Duodenal mucosa (tissue), 2 donors: ENCODE data around the gene ZSCAN22.
"Not testable (repeated sequence)": the region's sequence is repeated elsewhere in the genome, so short reads cannot be mapped to it uniquely, and the experiment has no call there.

Experiments used
- H3K27ac ChIP-seq: one replicate; pipeline ENCODE4 v1.7.0; 2013; ENCODE audit warnings: low read depth, low read length
- H3K27me3 ChIP-seq, 2 donors: one replicate each; pipeline ENCODE4 v1.7.0; 2013; ENCODE audit warnings: low read length in 2 of 2, control low read depth in 1 of 2; ENCODE audit not compliant: insufficient read depth in 2 of 2, control insufficient read depth in 1 of 2
- H3K36me3 ChIP-seq, 2 donors: one replicate each; pipeline ENCODE4 v1.7.0; 2013; ENCODE audit warnings: low read length in 2 of 2, control low read depth in 1 of 2; ENCODE audit not compliant: insufficient read depth in 2 of 2, control insufficient read depth in 1 of 2
- H3K4me1 ChIP-seq, 2 donors: one replicate each; pipeline ENCODE4 v1.7.0; 2013; ENCODE audit warnings: low read length in 2 of 2, control low read depth in 1 of 2; ENCODE audit not compliant: insufficient read depth in 2 of 2, control insufficient read depth in 1 of 2
- H3K4me3 ChIP-seq, 2 donors: one replicate each; pipeline ENCODE4 v1.7.0; 2013; ENCODE audit warnings: low read length in 2 of 2, low read depth in 1 of 2
- H3K9ac ChIP-seq, 2 donors: one replicate each; pipeline ENCODE4 v1.7.0; 2013; ENCODE audit warnings: low read length in 2 of 2, low read depth in 1 of 2
- H3K9me3 ChIP-seq, 2 donors: one replicate each; pipeline ENCODE4 v1.7.0; 2013; ENCODE audit warnings: low read length in 2 of 2, control low read depth in 1 of 2; ENCODE audit not compliant: control insufficient read depth in 1 of 2

ZSCAN22 gene

DNA sequence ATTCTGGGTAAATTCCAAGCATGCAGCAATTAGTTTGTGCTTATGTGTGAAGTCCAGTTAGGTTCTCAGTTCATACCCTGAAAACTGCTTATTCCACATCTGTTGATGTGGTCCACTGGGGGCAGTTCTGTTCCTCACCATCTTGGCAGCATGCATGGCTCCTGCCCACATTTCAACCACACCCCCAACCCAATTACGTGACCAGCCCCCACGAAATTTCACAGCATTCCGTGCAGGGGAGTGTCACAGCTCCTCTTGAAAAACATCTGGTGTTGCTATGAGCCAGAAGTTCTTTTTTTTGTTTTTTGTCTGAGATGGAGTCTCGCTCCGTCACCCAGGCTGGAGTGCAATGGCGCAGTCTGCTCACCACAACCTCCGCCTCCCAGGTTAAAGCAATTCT lies 30.7 kb upstream of the ZSCAN22 start:
- no peak overlapping the region for H3K27ac ChIP-seq
- H3K4me1 ChIP-seq = no peaks in the 10 kb centered on the region
- no peak overlapping the region for H3K4me3 ChIP-seq
- H3K9ac ChIP-seq = no peak overlapping the region
- H3K9me3 ChIP-seq = peaks cover 46 to 63% of the 10 kb centered on the region in 2 donors
- no peaks in the 10 kb centered on the region for H3K27me3 ChIP-seq
- H3K36me3 ChIP-seq = peaks cover 55 to 76% of the 10 kb centered on the region in 2 donors

GRCh38 chr19:58300620-58301019 lies 26.2 kb upstream of the ZSCAN22 start:
- Histone ChIP-seq H3K27ac (no peak overlapping the region), H3K9me3 (peaks cover 6 to 26% of the 10 kb centered on the region in 2 donors), H3K4me1 (peaks cover 0 to 8% of the 10 kb centered on the region in 2 donors), H3K4me3 (no peak overlapping the region), H3K36me3 (peaks cover 19 to 35% of the 10 kb centered on the region in 2 donors), H3K9ac (no peak overlapping the region), H3K27me3 (no peaks in the 10 kb centered on the region)

DNA sequence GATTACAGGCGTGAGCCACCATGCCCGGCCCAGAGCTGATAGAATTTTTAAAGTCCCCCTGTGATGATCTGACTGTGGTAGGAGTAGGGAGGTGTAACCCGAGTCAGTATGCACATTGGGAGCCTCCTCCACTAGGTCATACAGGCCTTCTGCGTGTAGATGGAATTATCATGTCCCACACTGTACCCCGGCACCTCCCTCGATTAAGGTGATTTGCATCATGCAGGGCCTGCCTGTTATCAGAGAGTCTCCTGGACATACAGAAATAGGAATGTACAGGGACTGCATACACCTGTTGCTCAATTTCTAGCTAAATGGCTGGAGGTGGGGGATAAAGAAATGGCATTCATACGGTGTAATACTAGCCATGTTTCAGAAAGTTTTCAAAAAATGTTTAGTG lies 22.5 kb upstream of the ZSCAN22 start:
- Histone ChIP-seq H3K27me3 (no peaks in the 10 kb centered on the region), H3K36me3 (peaks cover 34% of the 10 kb centered on the region in 2 donors), H3K9ac (no peak overlapping the region), H3K4me1 (peaks cover 6 to 22% of the 10 kb centered on the region in 2 donors), H3K27ac (no peak overlapping the region), H3K4me3 (peak overlapping the region in 1 of 2 donors; percentile 68), H3K9me3 (peaks cover 0 to 11% of the 10 kb centered on the region in 2 donors)

DNA sequence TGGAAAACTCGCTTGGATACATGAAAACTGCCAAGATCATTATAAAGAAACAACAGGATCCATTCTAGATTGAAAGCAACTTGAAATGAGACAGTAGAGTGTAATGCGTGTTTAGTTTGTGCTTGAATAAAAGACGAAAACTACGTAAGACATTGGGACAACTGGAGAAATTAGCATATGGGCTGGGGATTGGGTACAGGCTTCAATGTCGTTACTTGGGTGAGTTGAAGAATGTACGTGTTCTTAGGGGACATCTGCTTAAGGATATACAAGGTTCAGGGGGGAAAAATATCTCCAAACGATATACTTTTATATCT lies 22.1 kb upstream of the ZSCAN22 start:
- Histone ChIP-seq H3K36me3 (peaks cover 37 to 38% of the 10 kb centered on the region in 2 donors), H3K9me3 (peaks cover 0 to 11% of the 10 kb centered on the region in 2 donors), H3K27ac (peak overlapping the region; percentile 79), H3K9ac (peak overlapping the region; percentile 9 to 80), H3K4me1 (peaks cover 6 to 22% of the 10 kb centered on the region in 2 donors), H3K27me3 (no peaks in the 10 kb centered on the region), H3K4me3 (peak overlapping the region; percentile 68 to 90)

GRCh38 chr19:58305065-58305931 lies 21.5 kb upstream of the ZSCAN22 start, which contains the start of gene ERVK3-1:
Gene ERVK3-1, plus strand, starts transcription at chr19:58305377. Its CDS starts 6,792 bp downstream, at chr19:58312169.
- Histone ChIP-seq H3K4me3 (peak within 1 kb of the TSS; percentile 90 to 98), H3K36me3 (peaks cover 31 to 37% of the 10 kb centered on the region in 2 donors)

GRCh38 chr19:58305932-58306323 lies 20.9 kb upstream of the ZSCAN22 start:
- Histone ChIP-seq H3K4me3 (peak overlapping the region; percentile 90 to 98), H3K9me3 (peaks cover 0 to 4% of the 10 kb centered on the region in 2 donors), H3K9ac (peak overlapping the region; percentile 80 to 92), H3K4me1 (peaks cover 6 to 22% of the 10 kb centered on the region in 2 donors), H3K36me3 (peaks cover 25 to 31% of the 10 kb centered on the region in 2 donors), H3K27me3 (no peaks in the 10 kb centered on the region), H3K27ac (no peak overlapping the region)

More at GRCh38 chr19:58305065-58305931, 21.5 kb upstream of the ZSCAN22 start, which contains the start of gene ERVK3-1:
- no peaks in the 10 kb centered on the region for H3K27me3 ChIP-seq
- H3K4me1 ChIP-seq = peaks cover 6 to 22% of the 10 kb centered on the region in 2 donors
- peak within 1 kb of the TSS; percentile 79 for H3K27ac ChIP-seq
- peaks cover 0 to 6% of the 10 kb centered on the region in 2 donors for H3K9me3 ChIP-seq
- peak within 1 kb of the TSS; percentile 80 to 92 for H3K9ac ChIP-seq

DNA sequence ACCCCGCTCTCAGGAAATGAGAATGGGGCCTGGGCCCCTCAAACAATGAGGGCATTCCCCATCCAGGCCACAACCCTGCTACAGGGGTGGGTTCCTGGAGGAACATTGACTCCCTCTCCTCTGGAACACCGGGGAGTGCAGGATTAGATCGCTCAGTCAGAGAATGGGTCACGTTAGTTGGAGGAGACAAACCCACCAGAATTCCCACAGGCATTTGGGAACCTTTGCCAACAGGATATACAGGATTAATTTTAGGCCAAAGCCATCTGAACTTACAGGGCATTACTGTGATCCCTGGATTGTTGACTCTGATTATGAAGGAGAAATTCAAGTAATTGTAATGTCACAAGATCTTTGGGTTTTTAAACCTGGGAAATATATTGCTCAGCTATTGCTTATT lies 19.1 kb upstream of the ZSCAN22 start:
- peaks cover 6 to 22% of the 10 kb centered on the region in 2 donors for H3K4me1 ChIP-seq
- no peak overlapping the region for H3K9ac ChIP-seq
- no peak overlapping the region for H3K4me3 ChIP-seq
- H3K27ac ChIP-seq = no peak overlapping the region
- H3K9me3 ChIP-seq = no peaks in the 10 kb centered on the region
- no peaks in the 10 kb centered on the region for H3K27me3 ChIP-seq
- peaks cover 41 to 45% of the 10 kb centered on the region in 2 donors for H3K36me3 ChIP-seq

- H3K27me3 ChIP-seq = not testable (repeated sequence)
Observed at GRCh38 chr19:58310685-58311084, 16.1 kb upstream of the ZSCAN22 start.

GRCh38 chr19:58311345-58311865 lies 15.4 kb upstream of the ZSCAN22 start:
- Histone ChIP-seq H3K9ac (no peak overlapping the region), H3K27ac (no peak overlapping the region), H3K27me3 (no peaks in the 10 kb centered on the region), H3K4me1 (peaks cover 0 to 7% of the 10 kb centered on the region in 2 donors), H3K4me3 (no peak overlapping the region), H3K9me3 (no peaks in the 10 kb centered on the region), H3K36me3 (peaks cover 56 to 78% of the 10 kb centered on the region in 2 donors)

More at GRCh38 chr19:58310685-58311084, 16.1 kb upstream of the ZSCAN22 start:
- not testable (repeated sequence) for H3K27ac ChIP-seq, H3K4me3 ChIP-seq, H3K9me3 ChIP-seq, H3K9ac ChIP-seq
- Histone ChIP-seq H3K36me3 (peaks cover 56 to 72% of the 10 kb centered on the region in 2 donors), H3K4me1 (peaks cover 6 to 14% of the 10 kb centered on the region in 2 donors)

- no peak overlapping the region for H3K4me3 ChIP-seq
- no peak overlapping the region for H3K27ac ChIP-seq
- no peaks in the 10 kb centered on the region for H3K4me1 ChIP-seq
- H3K9ac ChIP-seq = no peak overlapping the region
- H3K36me3 ChIP-seq = peaks cover 31 to 59% of the 10 kb centered on the region in 2 donors
- H3K27me3 ChIP-seq = no peaks in the 10 kb centered on the region
- no peaks in the 10 kb centered on the region for H3K9me3 ChIP-seq
Observed at GRCh38 chr19:58315580-58315979, 11.2 kb upstream of the ZSCAN22 start.
